NB4 (cell line): ENCODE data around the gene TNP1.

Experiments used
- POLR2A ChIP-seq: IDR thresholded peaks from 2 replicates; pipeline ENCODE4 v1.6.1; 2011; ENCODE audit warnings: mild to moderate bottlenecking; ENCODE audit not compliant: insufficient read length; ENCODE audit errors: extremely low read depth
- TF ChIP-seq, protein P1 (sequence below): IDR thresholded peaks from 2 replicates; pipeline ENCODE4 v1.6.1; 2011; ENCODE audit warnings: low read depth, low read length

GRCh38 chr2:216904554-216904953, 44.7 kb upstream of the TNP1 start:
- TF ChIP-seq POLR2A: no peak
- TF ChIP-seq, protein P1, sequence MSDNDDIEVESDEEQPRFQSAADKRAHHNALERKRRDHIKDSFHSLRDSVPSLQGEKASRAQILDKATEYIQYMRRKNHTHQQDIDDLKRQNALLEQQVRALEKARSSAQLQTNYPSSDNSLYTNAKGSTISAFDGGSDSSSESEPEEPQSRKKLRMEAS: no peak
